GM06990 (cell line): Measurements from ENCODE around the gene QTRT2.

Source experiments
- DNase-seq: peaks from one replicate; pipeline ENCODE4 v3.0.0-alpha.2; 2011; ENCODE audit not compliant: insufficient read length; ENCODE audit errors: extremely low read depth
- H3K27me3 ChIP-seq: replicated peaks from 2 replicates; pipeline ENCODE4 v1.6.0; 2011; ENCODE audit warnings: low read length; ENCODE audit not compliant: control insufficient read depth, insufficient read depth
- H3K36me3 ChIP-seq: 2 replicates; pipeline ENCODE4 v1.5.1; 2011; ENCODE audit warnings: low read length; ENCODE audit not compliant: control insufficient read depth, insufficient read depth
- H3K4me3 ChIP-seq: replicated peaks from 2 replicates; pipeline ENCODE4 v1.5.1; 2011; ENCODE audit warnings: low read depth, mild to moderate bottlenecking, control low read depth, low read length
- TF ChIP-seq, protein P1 (sequence below): IDR thresholded peaks from 2 replicates; pipeline ENCODE4 v1.5.1; 2011; ENCODE audit warnings: low read length, control low read depth, mild to moderate bottlenecking, inconsistent platforms; ENCODE audit not compliant: insufficient read depth, poor library complexity, severe bottlenecking

Gene QTRT2

DNA sequence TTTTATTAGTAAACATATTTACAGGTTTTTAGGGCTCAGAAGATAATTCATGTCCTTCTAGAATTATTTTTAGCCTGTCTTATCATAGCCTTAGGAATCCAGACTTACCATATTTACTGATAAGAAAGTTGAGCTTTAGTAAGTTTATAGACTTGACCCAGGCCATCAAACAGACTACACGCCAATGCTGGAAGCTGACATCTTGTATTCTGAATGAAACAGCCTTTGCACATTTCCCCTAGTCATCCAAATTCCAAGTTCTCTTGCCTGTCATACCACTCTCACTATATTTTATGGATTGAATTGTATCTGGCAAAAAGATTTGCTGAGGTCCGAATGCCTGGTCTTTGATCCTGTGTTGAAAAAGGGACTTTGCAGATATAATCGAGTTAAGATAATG, 63.7 kb downstream of the QTRT2 start:
- Histone ChIP-seq H3K36me3 (no peaks in the 10 kb centered on the region), H3K27me3 (no peaks in the 10 kb centered on the region; the same call in 1 of the 2 replicates), H3K4me3 (no peak overlapping the region)
- no peak for DNase-seq
- TF ChIP-seq, protein P1, sequence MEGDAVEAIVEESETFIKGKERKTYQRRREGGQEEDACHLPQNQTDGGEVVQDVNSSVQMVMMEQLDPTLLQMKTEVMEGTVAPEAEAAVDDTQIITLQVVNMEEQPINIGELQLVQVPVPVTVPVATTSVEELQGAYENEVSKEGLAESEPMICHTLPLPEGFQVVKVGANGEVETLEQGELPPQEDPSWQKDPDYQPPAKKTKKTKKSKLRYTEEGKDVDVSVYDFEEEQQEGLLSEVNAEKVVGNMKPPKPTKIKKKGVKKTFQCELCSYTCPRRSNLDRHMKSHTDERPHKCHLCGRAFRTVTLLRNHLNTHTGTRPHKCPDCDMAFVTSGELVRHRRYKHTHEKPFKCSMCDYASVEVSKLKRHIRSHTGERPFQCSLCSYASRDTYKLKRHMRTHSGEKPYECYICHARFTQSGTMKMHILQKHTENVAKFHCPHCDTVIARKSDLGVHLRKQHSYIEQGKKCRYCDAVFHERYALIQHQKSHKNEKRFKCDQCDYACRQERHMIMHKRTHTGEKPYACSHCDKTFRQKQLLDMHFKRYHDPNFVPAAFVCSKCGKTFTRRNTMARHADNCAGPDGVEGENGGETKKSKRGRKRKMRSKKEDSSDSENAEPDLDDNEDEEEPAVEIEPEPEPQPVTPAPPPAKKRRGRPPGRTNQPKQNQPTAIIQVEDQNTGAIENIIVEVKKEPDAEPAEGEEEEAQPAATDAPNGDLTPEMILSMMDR, result no peak

DNA sequence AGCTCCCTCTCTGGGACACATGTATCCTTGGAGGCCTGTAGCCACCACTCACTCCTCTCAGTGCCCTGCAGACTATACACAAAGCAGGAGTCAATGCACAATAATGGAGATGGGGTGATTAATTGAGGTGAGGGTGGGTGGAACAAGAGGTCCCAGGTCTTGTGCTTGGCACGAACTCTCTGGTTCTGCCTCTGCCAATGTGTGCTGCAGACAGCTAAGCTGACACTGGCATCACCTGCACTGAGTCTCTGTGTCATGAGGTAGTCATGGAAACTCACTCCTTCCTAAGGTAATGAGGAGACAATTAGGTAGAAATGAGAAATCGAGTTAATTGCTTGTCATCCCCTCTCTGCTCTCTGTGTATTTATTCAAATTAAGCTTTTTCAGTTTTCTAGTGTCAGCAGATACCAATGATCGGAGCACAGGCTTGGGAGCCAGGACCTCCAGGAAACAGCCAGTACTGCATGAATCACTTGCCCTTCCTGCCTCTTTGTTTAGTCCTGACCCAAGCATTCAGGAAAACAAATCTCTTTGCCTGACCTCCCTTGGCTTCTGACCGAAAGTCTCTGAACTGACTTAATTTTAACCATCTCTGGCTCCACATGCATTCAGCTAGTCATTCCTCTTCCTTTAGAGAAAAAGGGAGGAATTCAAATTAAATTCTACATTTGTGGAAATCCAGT, 65.6 kb downstream of the QTRT2 start:
- Histone ChIP-seq H3K4me3 (no peak overlapping the region), H3K27me3 (no peaks in the 10 kb centered on the region; the same call in 1 of the 2 replicates), H3K36me3 (no peaks in the 10 kb centered on the region)
- TF ChIP-seq, protein P1, result no peak
- no peak for DNase-seq

DNA sequence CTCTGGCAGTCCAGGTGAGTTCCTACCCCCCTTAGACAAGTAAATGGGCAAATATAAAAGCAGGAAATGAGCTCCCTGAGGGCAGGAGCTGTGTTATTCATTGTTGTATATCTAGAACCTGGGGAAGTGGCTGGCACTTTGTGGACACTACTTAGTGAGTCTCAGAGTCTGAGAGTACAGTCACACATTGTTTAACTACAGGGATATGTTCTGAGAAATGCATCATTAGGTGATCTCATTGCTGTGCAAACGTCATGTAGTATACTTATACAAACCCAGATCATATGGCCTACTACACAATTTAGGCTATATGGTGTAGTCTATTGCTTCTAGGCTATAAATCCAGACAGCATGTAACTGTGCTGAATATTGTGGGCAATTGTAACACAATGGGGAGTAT, 69.9 kb downstream of the QTRT2 start:
- no peak for DNase-seq
- Histone ChIP-seq H3K27me3 (no peaks in the 10 kb centered on the region; the same call in 1 of the 2 replicates), H3K36me3 (no peaks in the 10 kb centered on the region), H3K4me3 (no peak overlapping the region)
- TF ChIP-seq, protein P1, result no peak

DNA sequence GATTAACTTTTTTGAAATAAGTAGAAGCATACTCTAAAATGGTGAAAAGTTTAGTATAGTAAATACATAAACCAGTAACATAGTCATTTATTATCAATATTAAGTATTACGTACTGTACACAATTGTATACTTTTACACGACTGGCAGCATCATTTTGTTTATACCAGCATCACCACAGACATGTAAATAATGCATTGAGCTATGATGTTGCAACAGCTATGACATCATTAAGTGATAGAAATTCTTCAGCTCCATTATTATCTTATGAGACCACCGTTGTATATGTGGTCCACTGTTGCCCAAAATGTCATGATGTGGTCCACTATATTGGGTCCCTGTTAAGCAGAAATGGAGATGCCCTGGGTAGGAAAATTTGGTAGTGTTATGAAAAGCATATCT, 71.0 kb downstream of the QTRT2 start:
- no peak for DNase-seq
- TF ChIP-seq, protein P1, result no peak
- no peak overlapping the region for H3K4me3 ChIP-seq
- no peaks in the 10 kb centered on the region for H3K36me3 ChIP-seq
- no peaks in the 10 kb centered on the region; the same call in 1 of the 2 replicates for H3K27me3 ChIP-seq

DNA sequence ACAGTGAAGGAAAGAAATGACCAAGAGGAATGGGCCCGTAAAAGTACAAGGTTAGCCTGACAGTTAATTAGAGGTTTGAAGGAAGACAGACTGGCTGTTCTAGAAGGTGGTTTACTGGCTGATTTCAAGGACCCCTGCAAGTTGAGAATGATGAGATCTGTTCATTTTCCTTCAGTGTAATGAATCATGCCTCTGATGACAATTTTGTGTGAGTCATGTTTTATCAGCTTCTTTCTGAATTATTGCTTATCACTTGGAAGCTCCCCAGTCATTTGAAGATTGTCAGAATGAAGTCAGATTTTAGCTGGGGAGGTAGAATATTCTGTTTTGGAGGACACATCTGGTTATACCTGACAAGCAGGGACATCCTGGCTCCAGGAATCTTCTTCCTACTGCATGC, 71.7 kb downstream of the QTRT2 start:
- DNase-seq, result no peak
- Histone ChIP-seq H3K36me3 (no peaks in the 10 kb centered on the region), H3K4me3 (no peak overlapping the region), H3K27me3 (no peaks in the 10 kb centered on the region; the same call in 1 of the 2 replicates)
- TF ChIP-seq, protein P1, result no peak
